ENCODE data around the gene ZNF716.
"Not testable (repeated sequence)": the region's sequence is repeated elsewhere in the genome, so short reads cannot be mapped to it uniquely, and the experiment has no call there.

The ZNF716 gene

GRCh38 chr7:57426629-57427003 is 23.4 kb upstream of the ZNF716 start:
- DNase-seq, result no peak

- DNase-seq, result no peak
Measured at GRCh38 chr7:57427146-57427545, 22.8 kb upstream of the ZNF716 start.

GRCh38 chr7:57427594-57427993 is 22.4 kb upstream of the ZNF716 start:
- DNase-seq, result no peak

GRCh38 chr7:57432583-57432982 is 17.4 kb upstream of the ZNF716 start:
- no peak for DNase-seq

DNA sequence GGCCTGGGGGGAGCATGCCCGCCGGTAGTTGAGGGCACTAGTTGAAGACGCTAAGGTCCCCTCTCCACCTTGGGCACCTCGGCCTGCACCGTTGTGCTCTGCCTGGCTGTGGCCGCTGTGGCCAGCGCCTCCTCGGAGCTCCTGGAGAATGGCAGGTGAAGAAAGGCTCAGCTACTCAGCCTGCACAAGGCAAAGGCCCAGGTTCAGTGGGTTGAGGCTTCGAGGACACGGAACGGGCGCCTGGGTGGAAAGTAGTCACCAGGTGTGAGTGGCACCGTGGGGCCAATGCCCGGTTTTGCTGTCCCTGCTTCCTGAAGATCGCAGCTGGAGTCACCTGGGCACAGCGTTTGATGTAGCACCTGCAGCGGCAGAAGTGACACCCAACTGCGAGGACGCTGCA is 12.4 kb upstream of the ZNF716 start:
- DNase-seq, result no peak

DNA sequence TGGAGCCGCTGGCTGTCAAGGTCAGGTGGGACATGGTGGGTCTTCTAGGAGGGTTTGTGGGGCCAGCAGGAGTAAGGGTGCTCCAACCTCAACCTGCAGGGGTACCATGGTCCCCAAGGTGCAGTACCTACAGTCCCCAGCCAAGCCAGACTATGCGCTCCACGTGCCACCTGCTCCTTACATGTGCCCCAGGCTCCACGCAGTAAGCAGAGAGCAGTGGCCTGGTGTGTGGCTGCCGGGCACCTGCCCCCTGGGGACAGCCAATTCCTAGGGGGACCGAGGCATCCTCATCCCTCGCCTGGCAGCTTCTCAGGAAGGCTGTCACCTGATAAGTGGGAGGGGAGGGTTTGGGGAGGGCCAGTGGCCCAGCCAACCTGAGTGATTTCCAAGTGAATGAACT is 11.7 kb upstream of the ZNF716 start:
- no peak for DNase-seq

DNA sequence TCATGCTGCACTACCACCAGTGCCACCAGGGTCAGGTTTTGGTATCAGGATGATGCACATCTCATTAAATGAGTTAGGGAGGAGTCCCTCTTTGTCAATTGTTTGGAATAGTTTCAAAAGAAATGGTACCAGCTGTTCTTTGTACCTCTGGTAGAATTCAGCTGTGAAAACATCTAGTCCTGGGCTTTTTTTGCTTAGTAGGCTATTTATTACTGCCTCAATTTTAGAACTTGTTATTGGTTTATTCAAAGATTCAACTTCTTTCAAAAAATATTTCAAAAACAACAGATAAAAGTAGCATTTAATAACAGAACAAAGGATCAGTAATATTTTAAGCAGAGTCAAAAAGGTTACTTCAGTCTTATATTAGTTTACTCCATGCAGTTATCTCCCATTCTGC is 6.4 kb upstream of the ZNF716 start:
- no peak for DNase-seq

DNA sequence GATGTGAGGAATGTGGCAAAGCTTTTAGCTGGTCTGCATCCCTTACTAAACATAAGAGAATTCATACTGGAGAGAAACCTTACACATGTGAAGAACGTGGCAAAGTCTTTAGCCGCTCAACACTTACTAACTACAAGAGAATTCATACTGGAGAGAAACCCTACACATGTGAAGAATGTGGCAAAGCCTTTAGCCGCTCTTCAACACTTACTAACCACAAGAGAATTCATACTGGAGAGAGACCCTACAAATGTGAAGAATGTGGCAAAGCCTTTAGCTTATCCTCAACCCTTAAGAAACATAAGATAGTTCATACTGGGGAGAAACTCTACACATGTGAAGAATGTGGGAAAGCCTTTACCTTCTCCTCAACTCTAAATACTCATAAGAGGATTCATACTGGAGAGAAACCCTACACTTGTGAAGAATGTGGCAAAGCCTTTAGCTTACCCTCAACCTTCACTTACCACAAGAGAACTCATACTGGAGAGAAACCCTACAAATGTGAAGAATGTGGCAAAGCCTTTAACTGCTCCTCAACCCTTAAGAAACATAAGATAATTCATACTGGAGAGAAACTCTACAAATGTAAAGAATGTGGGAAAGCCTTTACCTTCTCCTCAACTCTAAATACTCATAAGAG is 19.3 kb downstream of the ZNF716 start:
- DNase-seq, result not testable (repeated sequence)

- DNase-seq, result not testable (repeated sequence)
Measured at GRCh38 chr7:57480304-57480703, 30.3 kb downstream of the ZNF716 start.

DNA sequence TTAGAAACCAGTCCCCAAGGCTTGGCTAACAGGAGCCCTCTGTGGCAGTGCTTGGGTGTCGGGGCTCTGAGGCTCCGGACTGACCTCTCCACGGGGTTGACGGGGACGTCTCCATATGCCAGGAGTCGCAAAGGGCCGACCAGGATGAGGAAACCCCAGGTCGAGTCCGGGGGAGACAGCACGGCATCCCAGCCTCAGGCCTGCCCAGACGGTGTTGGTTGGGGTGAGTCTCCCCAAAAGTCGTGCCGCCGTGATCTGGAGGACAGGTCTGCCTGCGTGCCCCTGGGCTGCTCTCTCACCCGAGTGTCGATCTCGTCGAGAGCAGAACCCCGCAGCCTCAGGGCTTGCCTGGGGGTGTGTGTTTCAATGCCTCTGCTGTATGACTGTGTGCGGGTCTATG is 35.0 kb downstream of the ZNF716 start:
- DNase-seq, result not testable (repeated sequence)

GRCh38 chr7:57487957-57488356 is 38.0 kb downstream of the ZNF716 start:
- no peak for DNase-seq

- not testable (repeated sequence) for DNase-seq
Measured at GRCh38 chr7:57495111-57495510, 45.1 kb downstream of the ZNF716 start.

- DNase-seq, result no peak
Measured at GRCh38 chr7:57496395-57496794, 46.4 kb downstream of the ZNF716 start.

GRCh38 chr7:57505176-57505575 is 55.2 kb downstream of the ZNF716 start:
- no peak for DNase-seq
